ENCODE results near the gene LMAN2L. TPM values are rescaled to one million over a fixed set of nuclear protein-coding genes. Genes with fewer than 3 reads are reported as not detected.

Gene LMAN2L
- total RNA-seq, 1 experiment from 2014 or later = 32.6 TPM

DNA sequence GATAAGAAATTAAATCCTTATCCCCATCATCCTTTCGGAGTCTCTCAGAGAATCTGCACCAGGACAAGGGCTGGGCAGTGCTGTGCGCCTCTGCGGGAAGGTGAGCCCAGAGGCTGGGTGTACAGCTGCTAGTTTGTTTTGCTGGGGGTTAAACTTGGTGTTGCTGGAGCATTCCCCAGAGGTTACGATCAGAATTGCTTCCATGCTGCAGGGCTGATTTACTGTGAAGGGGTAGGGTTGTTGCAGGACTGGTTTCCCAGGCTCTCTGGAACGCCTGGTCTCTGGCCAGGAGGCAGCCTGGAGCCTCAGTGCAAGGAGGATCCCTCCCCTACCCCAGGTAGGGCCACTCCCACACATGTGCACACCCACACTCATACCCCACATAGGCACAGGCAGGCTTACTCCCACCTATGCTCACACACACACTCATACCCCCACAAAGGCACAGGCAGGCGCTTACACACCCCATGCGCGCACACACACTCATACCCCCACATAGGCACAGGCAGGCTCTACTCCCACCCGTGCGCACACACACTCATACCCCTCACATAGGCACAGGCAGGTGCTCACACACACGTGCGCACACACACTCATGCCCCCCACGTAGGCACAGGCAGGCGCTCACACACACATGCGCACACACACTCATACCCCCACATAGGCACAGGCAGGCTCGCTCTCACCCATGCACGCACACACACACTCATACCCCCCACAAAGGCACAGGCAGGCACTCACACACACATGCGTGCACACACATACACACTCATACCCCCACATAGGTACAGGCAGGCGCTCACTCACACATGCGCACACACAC lies 32.1 kb upstream of the LMAN2L start:
- H3K36me3 Mint-ChIP-seq (ENCODE audit: insufficient read depth, unreplicated experiment) = peaks cover 7% of the 10 kb centered on the region
- TF ChIP-seq, protein P1, sequence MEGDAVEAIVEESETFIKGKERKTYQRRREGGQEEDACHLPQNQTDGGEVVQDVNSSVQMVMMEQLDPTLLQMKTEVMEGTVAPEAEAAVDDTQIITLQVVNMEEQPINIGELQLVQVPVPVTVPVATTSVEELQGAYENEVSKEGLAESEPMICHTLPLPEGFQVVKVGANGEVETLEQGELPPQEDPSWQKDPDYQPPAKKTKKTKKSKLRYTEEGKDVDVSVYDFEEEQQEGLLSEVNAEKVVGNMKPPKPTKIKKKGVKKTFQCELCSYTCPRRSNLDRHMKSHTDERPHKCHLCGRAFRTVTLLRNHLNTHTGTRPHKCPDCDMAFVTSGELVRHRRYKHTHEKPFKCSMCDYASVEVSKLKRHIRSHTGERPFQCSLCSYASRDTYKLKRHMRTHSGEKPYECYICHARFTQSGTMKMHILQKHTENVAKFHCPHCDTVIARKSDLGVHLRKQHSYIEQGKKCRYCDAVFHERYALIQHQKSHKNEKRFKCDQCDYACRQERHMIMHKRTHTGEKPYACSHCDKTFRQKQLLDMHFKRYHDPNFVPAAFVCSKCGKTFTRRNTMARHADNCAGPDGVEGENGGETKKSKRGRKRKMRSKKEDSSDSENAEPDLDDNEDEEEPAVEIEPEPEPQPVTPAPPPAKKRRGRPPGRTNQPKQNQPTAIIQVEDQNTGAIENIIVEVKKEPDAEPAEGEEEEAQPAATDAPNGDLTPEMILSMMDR (IDR thresholded peaks at IDR 0.05; ENCODE audit: unreplicated experiment) = no peak
- H3K9me3 Mint-ChIP-seq (ENCODE audit: low read depth, unreplicated experiment) = no peaks in the 10 kb centered on the region
- DNase-seq = peak; percentile 73
- H3K27ac Mint-ChIP-seq (ENCODE audit: unreplicated experiment) = no peak overlapping the region
- H3K4me1 Mint-ChIP-seq (ENCODE audit: low read depth, unreplicated experiment) = peaks cover 18% of the 10 kb centered on the region
- BruUV-seq (replicated peaks) = no TSS peak
- CTCF ChIA-PET = no interaction called here
- no peaks in the 10 kb centered on the region for H3K27me3 Mint-ChIP-seq (ENCODE audit: unreplicated experiment)
- no peak overlapping the region for H3K4me3 Mint-ChIP-seq (ENCODE audit: low read depth, unreplicated experiment)
- intact Hi-C loops (cut with micrococcal nuclease; ENCODE audit: unreplicated experiment) = no loop called here

DNA sequence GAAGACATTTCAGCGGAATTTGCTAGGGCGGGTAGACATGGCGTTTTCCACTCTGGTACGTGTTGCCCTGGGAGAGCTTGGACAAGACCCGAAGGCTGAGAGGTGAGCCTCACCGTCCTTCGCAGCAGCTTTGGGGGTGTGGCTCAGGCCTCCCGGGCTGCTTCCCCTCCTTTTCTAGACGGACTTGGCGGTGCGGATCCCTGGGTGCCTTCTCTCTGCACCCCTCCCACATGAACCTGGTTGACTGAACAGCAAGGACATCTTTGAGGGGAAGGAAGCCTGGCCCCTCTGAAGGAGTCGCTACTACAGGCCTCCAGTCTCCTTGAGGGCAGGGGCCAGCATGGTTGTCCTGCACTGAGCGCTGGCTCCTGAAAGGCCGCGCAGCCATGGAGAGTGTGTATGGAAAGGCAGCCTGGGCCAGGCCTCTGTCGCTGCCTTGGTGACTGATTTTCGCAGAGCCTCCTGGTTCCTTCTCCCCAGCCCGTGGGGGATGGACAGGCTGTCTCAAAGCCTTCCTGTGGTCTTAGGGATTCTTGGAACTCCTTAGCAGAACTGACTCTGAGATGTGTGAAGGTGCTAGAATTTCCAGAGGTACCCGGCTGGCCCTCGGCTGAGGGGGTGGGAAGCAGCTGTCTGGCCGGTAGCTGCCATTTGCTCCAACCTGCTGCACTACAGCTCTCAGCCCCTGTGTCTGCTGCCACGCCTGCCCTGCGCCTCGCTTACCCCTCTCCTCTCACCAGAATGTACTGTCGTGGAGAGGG lies 30.8 kb upstream of the LMAN2L start:
- Mint-ChIP-seq H3K9me3 (ENCODE audit: low read depth, unreplicated experiment) (no peaks in the 10 kb centered on the region), H3K27me3 (ENCODE audit: unreplicated experiment) (no peaks in the 10 kb centered on the region), H3K27ac (ENCODE audit: unreplicated experiment) (no peak overlapping the region), H3K4me1 (ENCODE audit: low read depth, unreplicated experiment) (peaks cover 18% of the 10 kb centered on the region), H3K36me3 (ENCODE audit: insufficient read depth, unreplicated experiment) (peaks cover 7% of the 10 kb centered on the region), H3K4me3 (ENCODE audit: low read depth, unreplicated experiment) (no peak overlapping the region)
- TF ChIP-seq, protein P1 (IDR thresholded peaks at IDR 0.05; ENCODE audit: unreplicated experiment) = no peak
- intact Hi-C loops (cut with micrococcal nuclease; ENCODE audit: unreplicated experiment) = no loop called here
- BruUV-seq (replicated peaks) = no TSS peak
- CTCF ChIA-PET = no interaction called here
- no peak for DNase-seq

DNA sequence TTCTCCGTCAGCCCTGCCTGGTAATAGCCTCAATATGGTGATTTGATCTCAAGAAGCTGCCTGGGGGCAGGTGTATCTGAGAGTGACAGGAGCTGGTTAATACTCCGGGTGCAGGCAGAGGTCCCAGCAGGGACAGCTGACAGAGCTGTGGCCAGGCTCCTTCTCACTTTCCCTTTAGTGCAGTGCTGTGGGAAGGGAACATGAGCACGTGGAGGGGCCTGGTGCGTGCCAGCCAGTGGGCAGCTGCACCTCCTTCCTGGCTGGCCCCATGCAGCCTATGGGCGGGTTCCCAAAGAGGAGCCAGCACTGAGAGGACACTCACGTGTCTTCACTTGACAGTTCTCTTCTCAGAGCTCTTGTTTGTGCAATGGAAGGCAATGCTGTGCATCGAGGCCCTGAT lies 29.9 kb upstream of the LMAN2L start:
- no peak overlapping the region for H3K4me3 Mint-ChIP-seq (ENCODE audit: low read depth, unreplicated experiment)

DNA sequence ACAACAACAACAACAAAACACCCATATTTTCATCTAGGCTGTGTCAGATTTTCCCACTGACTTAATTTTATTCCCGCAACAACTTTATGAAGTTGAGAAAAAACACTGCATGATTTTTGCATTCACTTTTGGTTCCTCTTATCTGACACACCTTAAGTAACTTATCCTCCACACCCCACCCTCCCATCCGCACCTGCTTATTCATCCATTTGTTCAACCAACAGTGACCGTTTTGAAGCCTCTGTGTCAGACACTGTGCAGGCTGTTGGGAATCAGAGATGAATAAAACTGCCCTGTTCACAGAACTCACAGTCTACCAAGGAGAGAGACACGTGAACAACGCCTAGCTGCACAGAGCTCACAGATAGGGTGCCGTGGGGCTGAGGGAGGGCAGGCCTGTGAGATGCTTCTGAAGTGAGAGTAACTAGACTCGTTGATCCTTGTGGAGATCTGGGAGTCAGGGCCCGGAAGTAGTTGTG lies 28.3 kb upstream of the LMAN2L start:
- no peak for DNase-seq

More for the DNA sequence above, 29.9 kb upstream of the LMAN2L start:
- H3K27me3 Mint-ChIP-seq (ENCODE audit: unreplicated experiment) = no peaks in the 10 kb centered on the region
- DNase-seq = no peak
- H3K27ac Mint-ChIP-seq (ENCODE audit: unreplicated experiment) = no peak overlapping the region
- BruUV-seq (replicated peaks) = no TSS peak
- TF ChIP-seq, protein P1 (IDR thresholded peaks at IDR 0.05; ENCODE audit: unreplicated experiment) = no peak
- intact Hi-C loops (cut with micrococcal nuclease; ENCODE audit: unreplicated experiment) = no loop called here
- H3K36me3 Mint-ChIP-seq (ENCODE audit: insufficient read depth, unreplicated experiment) = peaks cover 7% of the 10 kb centered on the region
- CTCF ChIA-PET = no interaction called here
- H3K4me1 Mint-ChIP-seq (ENCODE audit: low read depth, unreplicated experiment) = peaks cover 18% of the 10 kb centered on the region
- no peaks in the 10 kb centered on the region for H3K9me3 Mint-ChIP-seq (ENCODE audit: low read depth, unreplicated experiment)

More for the DNA sequence above, 28.3 kb upstream of the LMAN2L start:
- peaks cover 33% of the 10 kb centered on the region for H3K4me1 Mint-ChIP-seq (ENCODE audit: low read depth, unreplicated experiment)
- no TSS peak for BruUV-seq (replicated peaks)
- H3K27me3 Mint-ChIP-seq (ENCODE audit: unreplicated experiment) = no peaks in the 10 kb centered on the region
- H3K27ac Mint-ChIP-seq (ENCODE audit: unreplicated experiment) = no peak overlapping the region
- TF ChIP-seq, protein P1 (IDR thresholded peaks at IDR 0.05; ENCODE audit: unreplicated experiment) = no peak
- CTCF ChIA-PET = interaction anchor here (0.5 to 1.0 kb wide), 2 partner anchors 11 to 130 kb away, joined by 3 read pairs; partner anchors contain the start of gene KANSL3
- H3K36me3 Mint-ChIP-seq (ENCODE audit: insufficient read depth, unreplicated experiment) = peaks cover 13% of the 10 kb centered on the region
- H3K4me3 Mint-ChIP-seq (ENCODE audit: low read depth, unreplicated experiment) = no peak overlapping the region
- H3K9me3 Mint-ChIP-seq (ENCODE audit: low read depth, unreplicated experiment) = no peaks in the 10 kb centered on the region
- intact Hi-C loops (cut with micrococcal nuclease; ENCODE audit: unreplicated experiment) = no loop called here

Data from Calu3 (cell line).